Stomach (tissue), 9 donors: ENCODE results near the gene OBP2A. TPM values are rescaled to one million over a fixed set of nuclear protein-coding genes. Genes with fewer than 3 reads are reported as not detected.

Experiments used
- DNase-seq, 2 donors: peaks; one replicate each; pipeline versions ENCODE4 v3.0.0 to v3.0.0-alpha.2; 2013 to 2019
- H3K27ac ChIP-seq, 5 donors: fragments of 200-600 bp in 4 of 5; sonication (generic) in 4 of 5; one replicate each; pipeline ENCODE4 v1.5.1; 2013 to 2019; ENCODE audit warnings: mild to moderate bottlenecking in 1 of 5, moderate library complexity in 1 of 5
- H3K27me3 ChIP-seq, 3 donors: fragments of 200-600 bp; sonication (generic); one replicate each; pipeline ENCODE4 v1.5.1; 2017 to 2019; ENCODE audit warnings: mixed run types in 1 of 3
- H3K36me3 ChIP-seq, 4 donors: fragments of 200-600 bp; sonication (generic); 1 replicate in 3 of 4; 2 replicates in 1 of 4; pipeline ENCODE4 v1.5.1; 2016 to 2019
- H3K4me1 ChIP-seq, 4 donors: fragments of 200-600 bp; sonication (generic); one replicate each; pipeline ENCODE4 v1.5.1; 2016 to 2019
- H3K4me3 ChIP-seq, 4 donors: fragments of 200-600 bp; sonication (generic) in 3 of 4; one replicate each; pipeline ENCODE4 v1.5.1; 2016 to 2019; ENCODE audit warnings: mild to moderate bottlenecking in 1 of 4
- H3K9me3 ChIP-seq, 4 donors: fragments of 200-600 bp; sonication (generic); one replicate each; pipeline ENCODE4 v1.5.1; 2016 to 2019
- CTCF ChIP-seq, 7 experiments: fragments of 450-650 bp in 4 of 7; fragments of 200-600 bp in 3 of 7; sonication (generic) in 3 of 7; IDR thresholded peaks; one replicate each; pipeline ENCODE4 v1.5.1; 2016 to 2019; ENCODE audit warnings: antibody characterized with exemption in 7 of 7, control low read depth in 2 of 7, mild to moderate bottlenecking in 1 of 7
- EP300 ChIP-seq: sonication (generic); formaldehyde crosslinking; IDR thresholded peaks from one replicate; pipeline ENCODE4 v1.6.1; 2017; ENCODE audit warnings: antibody characterized with exemption
- POLR2A ChIP-seq, 4 donors: fragments of 450-650 bp; IDR thresholded peaks; one replicate each; pipeline ENCODE4 v1.6.1; 2016; ENCODE audit warnings: antibody characterized with exemption in 4 of 4, control low read depth in 2 of 4, mild to moderate bottlenecking in 1 of 4, moderate library complexity in 1 of 4
- POLR2AphosphoS5 ChIP-seq, 3 donors: sonication (generic); formaldehyde crosslinking; IDR thresholded peaks; one replicate each; pipeline ENCODE4 v1.6.1; 2016; ENCODE audit warnings: antibody characterized with exemption in 3 of 3
- WGBS, 5 donors: extraction: QIAGEN DNeasy Blood & Tissue Kit in 3 of 5; methylation state at CpG; one replicate each; pipeline versions ENCODE4 v1.1.5 to v1.1.7; 2013 to 2018; 5-methylcytosine and 5-hydroxymethylcytosine counted together
- intact Hi-C: fragments of 100-400 bp; cut with DNase I; formaldehyde crosslinking; loops from one replicate; pipeline ENCODE4 v1.15.1; 2023; ENCODE audit warnings: low total_unique reads
- polyA plus RNA-seq, 3 donors: library from polyadenylated mRNA; stranded (reverse); fragments of 200-250 nt; gene quantifications; one replicate each; pipeline ENCODE4 v1.2.3, GENCODE V29; 2013
- total RNA-seq, 5 donors: library from RNA; depleted of rRNA; stranded (reverse); fragments of >200 nt; gene quantifications; one replicate each; pipeline versions ENCODE4 v1.1.0 to v1.2.3, GENCODE V29; 2014 to 2016
- donor health status: healthy with polysubstance abuse.
- donor health status: Bipolar disorder and iron deficiency.
- donor health status: healthy.

The OBP2A gene
- total and polyA plus RNA-seq, 8 donors: not detected

GRCh38 chr9:135502873-135503321 lies 43.0 kb upstream of the OBP2A start:
- H3K27me3 ChIP-seq: no peaks in the 10 kb centered on the region
- no peak for DNase-seq
- H3K36me3 ChIP-seq: peaks cover 25 to 43% (median 37%) of the 10 kb centered on the region in 4 donors
- intact Hi-C loops: no loop called here
- peaks cover 19 to 51% (median 39%) of the 10 kb centered on the region in 4 donors for H3K4me1 ChIP-seq
- no peak for TF ChIP-seq EP300
- no peak for TF ChIP-seq POLR2A (IDR thresholded peaks at IDR 0.05)
- no peak for TF ChIP-seq POLR2AphosphoS5 (IDR thresholded peaks at IDR 0.05)
- no peak for TF ChIP-seq CTCF (IDR thresholded peaks at IDR 0.05)
- H3K4me3 ChIP-seq: no peak overlapping the region
- H3K27ac ChIP-seq: no peak overlapping the region
- WGBS, 5 donors: 86 to 95% (median 93%) methylated on average over 16 of the region's 16 CpGs
- no peaks in the 10 kb centered on the region for H3K9me3 ChIP-seq

- DNase-seq: no peak
- 87 to 91% (median 90%) methylated on average over 25 to 41 of the region's 41 CpGs for WGBS, 5 donors
- intact Hi-C loops: no loop called here
Observed at GRCh38 chr9:135503371-135504261, 42.3 kb upstream of the OBP2A start.

GRCh38 chr9:135504262-135505243 lies 41.4 kb upstream of the OBP2A start:
- peaks cover 25 to 43% (median 37%) of the 10 kb centered on the region in 4 donors for H3K36me3 ChIP-seq
- H3K27me3 ChIP-seq: no peaks in the 10 kb centered on the region
- TF ChIP-seq POLR2A (IDR thresholded peaks at IDR 0.05) (no peak), CTCF (IDR thresholded peaks at IDR 0.05) (peak in 5 of 7 experiments; percentile 41 to 66 (median 52))
- intact Hi-C loops: no loop called here
- H3K9me3 ChIP-seq: peaks cover 0 to 14% (median 11%) of the 10 kb centered on the region in 4 donors
- H3K27ac ChIP-seq: no peak overlapping the region
- H3K4me1 ChIP-seq: peaks cover 14 to 42% (median 34%) of the 10 kb centered on the region in 4 donors
- DNase-seq: peak; percentile 63 to 81
- WGBS, 5 donors: 46 to 69% (median 67%) methylated on average over 9 to 21 of the region's 21 CpGs
- H3K4me3 ChIP-seq: no peak overlapping the region

More at GRCh38 chr9:135503371-135504261, 42.3 kb upstream of the OBP2A start:
- peaks cover 0 to 5% (median 2%) of the 10 kb centered on the region in 4 donors for H3K9me3 ChIP-seq
- peaks cover 25 to 43% (median 37%) of the 10 kb centered on the region in 4 donors for H3K36me3 ChIP-seq
- peaks cover 19 to 51% (median 39%) of the 10 kb centered on the region in 4 donors for H3K4me1 ChIP-seq
- no peaks in the 10 kb centered on the region for H3K27me3 ChIP-seq
- H3K27ac ChIP-seq: no peak overlapping the region
- no peak for TF ChIP-seq EP300
- no peak for TF ChIP-seq POLR2A (IDR thresholded peaks at IDR 0.05)
- TF ChIP-seq POLR2AphosphoS5 (IDR thresholded peaks at IDR 0.05): no peak
- no peak for TF ChIP-seq CTCF (IDR thresholded peaks at IDR 0.05)
- H3K4me3 ChIP-seq: no peak overlapping the region
